ENCODE measurements around the gene DDX51. TPM values are rescaled to one million over a fixed set of nuclear protein-coding genes. Genes with fewer than 3 reads are reported as not detected.

Gene DDX51
- total and polyA plus RNA-seq, 4 donors, result 2.5 to 7.5 (median 5.5) TPM

DNA sequence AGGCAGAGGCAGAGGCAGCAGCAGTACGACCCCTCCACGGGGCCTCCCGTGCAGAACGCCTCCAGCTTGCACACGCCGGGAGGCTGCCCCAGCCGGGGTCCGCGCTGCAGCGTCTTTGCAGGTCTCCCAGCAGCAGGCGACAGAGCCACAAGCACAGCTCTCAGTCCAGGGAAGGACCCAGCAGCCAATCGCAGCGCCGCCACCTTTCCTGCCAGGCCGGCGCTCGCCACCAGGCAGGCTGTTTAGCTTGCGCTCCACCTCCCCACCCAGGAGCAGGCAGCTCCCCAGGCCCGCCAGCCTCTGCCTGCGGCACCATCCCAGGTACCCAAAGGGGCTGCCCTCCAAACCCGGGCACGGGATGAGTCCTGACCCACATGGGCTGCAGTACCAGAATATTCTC, 25.2 kb downstream of the DDX51 start:
- no peak overlapping the region for H3K4me3 ChIP-seq (ENCODE audit: low read depth in 1 of 3, low read length in 3 of 3)
- TF ChIP-seq TAF1 (conservative IDR thresholded peaks at IDR 0.05) (no peak), REST (IDR thresholded peaks at IDR 0.05) (no peak), ZBTB33 (IDR thresholded peaks at IDR 0.05) (no peak), EGR1 (IDR thresholded peaks at IDR 0.05; ENCODE audit: low read depth in 2 of 2) (no peak), HNF4A (conservative IDR thresholded peaks at IDR 0.05) (no peak), HNF4G (IDR thresholded peaks at IDR 0.05) (no peak), SP1 (IDR thresholded peaks at IDR 0.05) (no peak), RAD21 (IDR thresholded peaks at IDR 0.05) (no peak), FOXA2 (IDR thresholded peaks at IDR 0.05) (no peak)
- TF ChIP-seq, protein P1, sequence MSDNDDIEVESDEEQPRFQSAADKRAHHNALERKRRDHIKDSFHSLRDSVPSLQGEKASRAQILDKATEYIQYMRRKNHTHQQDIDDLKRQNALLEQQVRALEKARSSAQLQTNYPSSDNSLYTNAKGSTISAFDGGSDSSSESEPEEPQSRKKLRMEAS (IDR thresholded peaks at IDR 0.05), result no peak
- 97% methylated on average over 22 of the region's 22 CpGs for WGBS
- no peak for DNase-seq (ENCODE audit: low spot score)
- H3K9ac ChIP-seq (ENCODE audit: low read depth in 1 of 2, low read length in 2 of 2), result no peak overlapping the region
- no peaks in the 10 kb centered on the region for H3K9me3 ChIP-seq (ENCODE audit: control insufficient read depth in 4 of 4, low read length in 3 of 4)
- H3K27ac ChIP-seq (ENCODE audit: low read depth in 1 of 2, low read length in 2 of 2), result no peak overlapping the region
- no peaks in the 10 kb centered on the region for H3K4me1 ChIP-seq (ENCODE audit: control insufficient read depth in 4 of 4, insufficient read depth in 4 of 4, low read length in 3 of 4)
- H3K36me3 ChIP-seq (ENCODE audit: control insufficient read depth in 4 of 4, insufficient read depth in 3 of 4, low read depth in 1 of 4, low read length in 3 of 4), result peaks cover 12 to 41% (median 27%) of the 10 kb centered on the region in 4 donors
- no peaks in the 10 kb centered on the region for H3K27me3 ChIP-seq (ENCODE audit: control insufficient read depth in 4 of 4, insufficient read depth in 4 of 4, low read length in 3 of 4)

- Histone ChIP-seq H3K4me1 (ENCODE audit: control insufficient read depth in 4 of 4, insufficient read depth in 4 of 4, low read length in 3 of 4) (no peaks in the 10 kb centered on the region), H3K9me3 (ENCODE audit: control insufficient read depth in 4 of 4, low read length in 3 of 4) (no peaks in the 10 kb centered on the region), H3K36me3 (ENCODE audit: control insufficient read depth in 4 of 4, insufficient read depth in 3 of 4, low read depth in 1 of 4, low read length in 3 of 4) (peaks cover 17 to 44% (median 27%) of the 10 kb centered on the region in 4 donors), H3K9ac (ENCODE audit: low read depth in 1 of 2, low read length in 2 of 2) (no peak overlapping the region), H3K27ac (ENCODE audit: low read depth in 1 of 2, low read length in 2 of 2) (no peak overlapping the region), H3K4me3 (ENCODE audit: low read depth in 1 of 3, low read length in 3 of 3) (no peak overlapping the region), H3K27me3 (ENCODE audit: control insufficient read depth in 4 of 4, insufficient read depth in 4 of 4, low read length in 3 of 4) (no peaks in the 10 kb centered on the region)
- DNase-seq (ENCODE audit: low spot score), result no peak
- TF ChIP-seq, protein P1 (IDR thresholded peaks at IDR 0.05), result no peak
- TF ChIP-seq SP1 (IDR thresholded peaks at IDR 0.05) (no peak), HNF4G (IDR thresholded peaks at IDR 0.05) (no peak), REST (IDR thresholded peaks at IDR 0.05) (no peak), FOXA1 (IDR thresholded peaks at IDR 0.05) (no peak)
- WGBS, result 94% methylated on average over 10 of the region's 10 CpGs
Measured at GRCh38 chr12:132117558-132117875, 26.6 kb downstream of the DDX51 start.

Measured in liver (tissue), 9 donors.